ENCODE data around the gene B4GALT5.

Gene B4GALT5

GRCh38 chr20:49661560-49662329 is 51.9 kb downstream of the B4GALT5 start:
- Histone ChIP-seq H3K36me3 (ENCODE audit: control insufficient read depth, insufficient read depth, low read length) (no peaks in the 10 kb centered on the region), H3K23ac (ENCODE audit: low read length) (no peak overlapping the region), H3K4ac (ENCODE audit: low read depth, low read length) (no peak overlapping the region), H4K8ac (ENCODE audit: low read depth, low read length) (no peak overlapping the region), H3K4me2 (ENCODE audit: low read length) (no peak overlapping the region), H3K56ac (ENCODE audit: low read length) (peak overlapping the region; percentile 36), H3K27me3 (ENCODE audit: insufficient read depth, low read length, poor library complexity) (no peaks in the 10 kb centered on the region), H3K79me1 (ENCODE audit: low read length) (peaks cover 19% of the 10 kb centered on the region), H3K4me1 (ENCODE audit: control insufficient read depth, low read depth, low read length) (peaks cover 23% of the 10 kb centered on the region), H3K79me2 (ENCODE audit: control insufficient read depth, insufficient read depth, low read length) (peaks cover 79% of the 10 kb centered on the region), H3K18ac (ENCODE audit: low read length) (no peak overlapping the region), H2AK5ac (ENCODE audit: low read length) (no peak overlapping the region), H2BK5ac (ENCODE audit: low read length) (no peak overlapping the region), H3K9ac (ENCODE audit: low read length) (no peak overlapping the region), H2BK120ac (ENCODE audit: low read depth, low read length) (peak overlapping the region; percentile 18), H2BK15ac (replicated peaks; ENCODE audit: low read depth) (no peak overlapping the region), H3K27ac (ENCODE audit: low read depth, low read length) (no peak overlapping the region), H4K5ac (ENCODE audit: low read length) (no peak overlapping the region), H3K4me3 (ENCODE audit: low read length) (no peak overlapping the region)
- WGBS (ENCODE audit: extremely low coverage, insufficient coverage, low lambda C conversion rate) = no CpG with 5 or more reads among the region's 8 CpGs
- no peak for DNase-seq

GRCh38 chr20:49660912-49661311 is 52.8 kb downstream of the B4GALT5 start:
- Histone ChIP-seq H3K18ac (ENCODE audit: low read length) (no peak overlapping the region), H4K8ac (ENCODE audit: low read depth, low read length) (no peak overlapping the region), H3K4me3 (ENCODE audit: low read length) (no peak overlapping the region), H3K23ac (ENCODE audit: low read length) (no peak overlapping the region), H4K5ac (ENCODE audit: low read length) (no peak overlapping the region), H3K36me3 (ENCODE audit: control insufficient read depth, insufficient read depth, low read length) (no peaks in the 10 kb centered on the region), H3K27ac (ENCODE audit: low read depth, low read length) (no peak overlapping the region), H3K4me1 (ENCODE audit: control insufficient read depth, low read depth, low read length) (peaks cover 18% of the 10 kb centered on the region), H3K4me2 (ENCODE audit: low read length) (no peak overlapping the region), H2BK5ac (ENCODE audit: low read length) (no peak overlapping the region), H3K4ac (ENCODE audit: low read depth, low read length) (no peak overlapping the region), H3K79me1 (ENCODE audit: low read length) (peaks cover 21% of the 10 kb centered on the region), H3K27me3 (ENCODE audit: insufficient read depth, low read length, poor library complexity) (no peaks in the 10 kb centered on the region), H3K79me2 (ENCODE audit: control insufficient read depth, insufficient read depth, low read length) (peaks cover 76% of the 10 kb centered on the region), H2BK120ac (ENCODE audit: low read depth, low read length) (no peak overlapping the region), H3K9ac (ENCODE audit: low read length) (no peak overlapping the region), H3K56ac (ENCODE audit: low read length) (no peak overlapping the region), H2BK15ac (replicated peaks; ENCODE audit: low read depth) (no peak overlapping the region), H2AK5ac (ENCODE audit: low read length) (no peak overlapping the region)
- no CpG with 5 or more reads among the region's 5 CpGs for WGBS (ENCODE audit: extremely low coverage, insufficient coverage, low lambda C conversion rate)
- DNase-seq = no peak

DNA sequence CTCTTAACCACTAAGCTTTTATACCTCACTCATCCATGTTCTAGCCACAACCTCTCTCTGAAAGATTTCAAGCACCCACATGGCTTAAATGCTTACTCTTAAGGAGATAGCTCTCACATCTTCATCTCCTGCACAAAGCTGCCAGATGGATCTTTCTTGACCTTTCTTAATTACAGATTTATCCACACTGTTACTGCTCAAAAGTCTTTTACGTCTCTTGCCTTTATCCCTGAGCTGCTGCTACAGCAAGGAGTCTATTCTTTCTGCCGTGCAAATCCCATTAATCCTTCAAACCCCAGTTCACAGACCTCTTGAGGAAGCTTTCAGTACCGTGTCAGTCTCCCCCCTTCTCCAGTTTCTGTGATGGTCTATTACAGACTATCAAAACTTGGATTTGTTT is 54.6 kb downstream of the B4GALT5 start:
- no peak overlapping the region for H2BK15ac ChIP-seq (replicated peaks; ENCODE audit: low read depth)
- H3K56ac ChIP-seq (ENCODE audit: low read length) = no peak overlapping the region
- H2BK5ac ChIP-seq (ENCODE audit: low read length) = no peak overlapping the region
- H4K5ac ChIP-seq (ENCODE audit: low read length) = no peak overlapping the region
- H3K27ac ChIP-seq (ENCODE audit: low read depth, low read length) = no peak overlapping the region
- H3K23ac ChIP-seq (ENCODE audit: low read length) = no peak overlapping the region
- H3K18ac ChIP-seq (ENCODE audit: low read length) = no peak overlapping the region
- no peak for DNase-seq
- no peak overlapping the region for H2BK120ac ChIP-seq (ENCODE audit: low read depth, low read length)
- H3K4me1 ChIP-seq (ENCODE audit: control insufficient read depth, low read depth, low read length) = peaks cover 18% of the 10 kb centered on the region
- no peak overlapping the region for H3K9ac ChIP-seq (ENCODE audit: low read length)
- H3K4ac ChIP-seq (ENCODE audit: low read depth, low read length) = no peak overlapping the region
- H3K36me3 ChIP-seq (ENCODE audit: control insufficient read depth, insufficient read depth, low read length) = peaks cover 2% of the 10 kb centered on the region
- WGBS (ENCODE audit: extremely low coverage, insufficient coverage, low lambda C conversion rate) = no CpG with 5 or more reads among the region's 3 CpGs
- no peaks in the 10 kb centered on the region for H3K27me3 ChIP-seq (ENCODE audit: insufficient read depth, low read length, poor library complexity)
- H3K4me3 ChIP-seq (ENCODE audit: low read length) = no peak overlapping the region
- no peak overlapping the region for H2AK5ac ChIP-seq (ENCODE audit: low read length)
- H3K79me2 ChIP-seq (ENCODE audit: control insufficient read depth, insufficient read depth, low read length) = peaks cover 63% of the 10 kb centered on the region
- H3K79me1 ChIP-seq (ENCODE audit: low read length) = peaks cover 19% of the 10 kb centered on the region
- H4K8ac ChIP-seq (ENCODE audit: low read depth, low read length) = no peak overlapping the region
- no peak overlapping the region for H3K4me2 ChIP-seq (ENCODE audit: low read length)

- Histone ChIP-seq H2BK120ac (ENCODE audit: low read depth, low read length) (no peak overlapping the region), H4K5ac (ENCODE audit: low read length) (no peak overlapping the region), H2BK15ac (replicated peaks; ENCODE audit: low read depth) (no peak overlapping the region), H3K79me2 (ENCODE audit: control insufficient read depth, insufficient read depth, low read length) (peaks cover 59% of the 10 kb centered on the region), H3K23ac (ENCODE audit: low read length) (no peak overlapping the region), H3K79me1 (ENCODE audit: low read length) (peaks cover 17% of the 10 kb centered on the region), H3K27ac (ENCODE audit: low read depth, low read length) (no peak overlapping the region), H3K4ac (ENCODE audit: low read depth, low read length) (no peak overlapping the region), H3K36me3 (ENCODE audit: control insufficient read depth, insufficient read depth, low read length) (peaks cover 4% of the 10 kb centered on the region), H4K8ac (ENCODE audit: low read depth, low read length) (no peak overlapping the region), H3K18ac (ENCODE audit: low read length) (no peak overlapping the region), H3K4me2 (ENCODE audit: low read length) (no peak overlapping the region), H3K9ac (ENCODE audit: low read length) (no peak overlapping the region), H3K4me1 (ENCODE audit: control insufficient read depth, low read depth, low read length) (peaks cover 18% of the 10 kb centered on the region), H3K4me3 (ENCODE audit: low read length) (no peak overlapping the region), H2AK5ac (ENCODE audit: low read length) (no peak overlapping the region), H2BK5ac (ENCODE audit: low read length) (no peak overlapping the region), H3K56ac (ENCODE audit: low read length) (no peak overlapping the region), H3K27me3 (ENCODE audit: insufficient read depth, low read length, poor library complexity) (no peaks in the 10 kb centered on the region)
- peak; percentile 83 for DNase-seq
- no CpG with 5 or more reads among the region's 2 CpGs for WGBS (ENCODE audit: extremely low coverage, insufficient coverage, low lambda C conversion rate)
Observed at GRCh38 chr20:49658508-49658907, 55.2 kb downstream of the B4GALT5 start.

DNA sequence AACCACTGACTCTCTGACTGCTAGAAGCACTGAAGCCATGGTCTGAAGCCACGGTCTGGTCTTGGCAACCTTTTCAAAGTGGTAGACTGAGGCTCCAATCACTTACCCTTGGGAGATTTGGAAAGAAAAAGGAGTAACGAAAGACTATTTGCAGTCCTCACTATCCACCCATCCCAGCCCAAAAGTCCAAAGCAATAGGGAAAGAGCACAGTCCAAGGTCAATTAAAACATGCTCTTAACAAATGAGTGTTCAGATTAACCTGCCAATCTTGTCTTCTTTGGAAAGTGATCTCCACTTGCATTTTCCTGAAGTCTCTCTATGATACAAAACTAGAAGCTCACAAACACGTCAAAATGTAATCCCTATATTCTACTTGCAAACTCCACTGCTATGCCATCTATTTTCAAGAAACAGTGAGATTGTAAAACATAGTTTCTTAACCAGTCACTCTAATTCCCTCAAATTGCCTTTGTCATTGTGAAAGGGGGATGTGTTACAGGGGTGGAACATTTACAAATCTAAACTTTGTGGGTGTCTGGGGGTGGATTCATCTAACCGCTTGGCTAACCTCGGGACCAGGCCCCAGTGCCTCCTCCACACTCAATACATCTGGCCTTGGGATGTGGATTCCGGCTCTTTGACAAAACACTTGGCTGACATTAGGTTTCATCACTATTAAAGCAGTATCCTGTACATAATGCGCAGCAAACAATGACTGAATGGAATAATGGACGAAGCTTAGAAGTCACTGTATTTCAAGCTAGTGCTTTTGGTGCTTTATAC is 56.4 kb downstream of the B4GALT5 start:
- no peak overlapping the region for H4K8ac ChIP-seq (ENCODE audit: low read depth, low read length)
- no CpG with 5 or more reads among the region's 8 CpGs for WGBS (ENCODE audit: extremely low coverage, insufficient coverage, low lambda C conversion rate)

More for the DNA sequence above, 56.4 kb downstream of the B4GALT5 start:
- Histone ChIP-seq H2AK5ac (ENCODE audit: low read length) (no peak overlapping the region), H3K79me2 (ENCODE audit: control insufficient read depth, insufficient read depth, low read length) (peaks cover 56% of the 10 kb centered on the region), H3K4me3 (ENCODE audit: low read length) (no peak overlapping the region), H4K5ac (ENCODE audit: low read length) (no peak overlapping the region), H3K4ac (ENCODE audit: low read depth, low read length) (no peak overlapping the region), H3K4me2 (ENCODE audit: low read length) (no peak overlapping the region), H3K27ac (ENCODE audit: low read depth, low read length) (no peak overlapping the region), H3K79me1 (ENCODE audit: low read length) (peaks cover 21% of the 10 kb centered on the region), H3K56ac (ENCODE audit: low read length) (no peak overlapping the region), H2BK15ac (replicated peaks; ENCODE audit: low read depth) (no peak overlapping the region), H3K9ac (ENCODE audit: low read length) (no peak overlapping the region), H2BK120ac (ENCODE audit: low read depth, low read length) (no peak overlapping the region), H3K18ac (ENCODE audit: low read length) (no peak overlapping the region), H3K23ac (ENCODE audit: low read length) (no peak overlapping the region), H3K36me3 (ENCODE audit: control insufficient read depth, insufficient read depth, low read length) (peaks cover 6% of the 10 kb centered on the region), H3K27me3 (ENCODE audit: insufficient read depth, low read length, poor library complexity) (no peaks in the 10 kb centered on the region), H2BK5ac (ENCODE audit: low read length) (no peak overlapping the region), H3K4me1 (ENCODE audit: control insufficient read depth, low read depth, low read length) (peaks cover 16% of the 10 kb centered on the region)
- DNase-seq = no peak

Measured in mesendoderm (in vitro differentiated cells).